Adrenal gland (tissue), 12 donors: ENCODE data around the gene CAMTA1. TPM values are rescaled to one million over a fixed set of nuclear protein-coding genes. Genes with fewer than 3 reads are reported as not detected.

Source experiments
- DNase-seq, 7 donors: peaks; one replicate each; pipeline ENCODE4 v3.0.0-alpha.2; 2019 to 2020
- H3K27ac ChIP-seq, 5 donors: fragments of 200-600 bp; sonication (generic) in 4 of 5; 1 replicate in 3 of 5; 2 replicates in 2 of 5; pipeline versions ENCODE4 v1.5.1 to v1.8.0; 2016 to 2020; ENCODE audit warnings: mild to moderate bottlenecking in 1 of 5
- H3K27me3 ChIP-seq: fragments of 200-600 bp; 2 replicates; pipeline ENCODE4 v1.8.0; 2021
- H3K36me3 ChIP-seq, 2 donors: fragments of 200-600 bp; replicated peaks in 1 of 2; 1 replicate in 1 of 2; 2 replicates in 1 of 2; pipeline versions ENCODE4 v1.5.1 to v1.8.0; 2018 to 2022
- H3K4me1 ChIP-seq, 2 donors: fragments of 200-600 bp; replicated peaks in 1 of 2; 1 replicate in 1 of 2; 2 replicates in 1 of 2; pipeline versions ENCODE4 v1.5.1 to v1.8.0; 2018 to 2021
- H3K4me3 ChIP-seq, 4 donors: fragments of 200-600 bp; sonication (generic) in 3 of 4; one replicate each; pipeline ENCODE4 v1.5.1; 2016 to 2018
- H3K9me3 ChIP-seq, 3 donors: fragments of 200-600 bp; sonication (generic) in 1 of 3; replicated peaks in 1 of 3; 1 replicate in 2 of 3; 2 replicates in 1 of 3; pipeline versions ENCODE4 v1.5.1 to v1.8.0; 2016 to 2021
- POLR2A ChIP-seq, 2 donors: fragments of 450-650 bp; IDR thresholded peaks; one replicate each; pipeline ENCODE4 v1.6.1; 2017; ENCODE audit warnings: antibody characterized with exemption in 2 of 2, mild to moderate bottlenecking in 2 of 2, moderate library complexity in 1 of 2
- WGBS, 4 donors: extraction: QIAGEN DNeasy Blood & Tissue Kit in 2 of 4; methylation state at CpG; one replicate each; pipeline versions ENCODE4 v1.1.5 to v1.1.7; 2013 to 2017; 5-methylcytosine and 5-hydroxymethylcytosine counted together
- intact Hi-C, 2 donors: fragments of 100-400 bp; cut with DNase I; formaldehyde crosslinking; loops; one replicate each; pipeline versions ENCODE4 v1.14.1 to v1.15.0; 2022 to 2023
- polyA plus RNA-seq, 3 donors: library from polyadenylated mRNA; stranded (reverse); fragments of 200-250 nt in 2 of 3; fragments of 350-450 nt in 1 of 3; fragmentation: Illumina TruSeq in 1 of 3; extraction: RNeasy Lipid Tissue Mini Kit (QIAGEN cat#74804) in 1 of 3; gene quantifications; one replicate each; pipeline ENCODE4 v1.2.3, GENCODE V29; 2013 to 2014
- total RNA-seq, 9 donors: library from RNA; depleted of rRNA in 4 of 9; stranded (reverse); fragments of >200 nt in 4 of 9; fragments of 120-200 nt in 1 of 9; fragmentation: NEBNext Ultra II Directional in 1 of 9; extraction: Animal tissue kit (Norgen Biotek cat#: 25700) in 1 of 9; gene quantifications; one replicate each; pipeline versions ENCODE4 v1.1.0 to v1.2.4, GENCODE V29; 2013 to 2023
- TF ChIP-seq, protein P1 (sequence below), 6 experiments: fragments of 450-650 bp in 4 of 6; fragments of 200-600 bp in 2 of 6; sonication (generic) in 1 of 6; IDR thresholded peaks; 1 replicate in 5 of 6; 2 replicates in 1 of 6; pipeline versions ENCODE4 v1.5.1 to v1.8.0; 2016 to 2021; ENCODE audit warnings: antibody characterized with exemption in 6 of 6, mild to moderate bottlenecking in 2 of 6, moderate library complexity in 1 of 6
- donor health status: healthy with polysubstance abuse.
- donor health status: Bipolar disorder and iron deficiency.
- donor health status: DM: yes; HTN: yes; CAD: no.
- donor health status: DM: no; HTN: no; CAD: no.
- donor health status: DM: no; HTN: no; CAD: no.
- donor health status: DM: yes; HTN: yes; CAD: no.

The CAMTA1 gene
- total and polyA plus RNA-seq, 12 donors: 62.9 to 141 (median 96.9) TPM

GRCh38 chr1:6909401-6909800, 124.1 kb downstream of the CAMTA1 start:
- intact Hi-C loops: no loop called here
- Histone ChIP-seq H3K27ac (no peak overlapping the region), H3K4me3 (no peak overlapping the region), H3K27me3 (no peaks in the 10 kb centered on the region), H3K4me1 (no peaks in the 10 kb centered on the region), H3K9me3 (no peaks in the 10 kb centered on the region), H3K36me3 (no peaks in the 10 kb centered on the region)
- peak in 1 of 7 donors; percentile 21 for DNase-seq
- TF ChIP-seq POLR2A (IDR thresholded peaks at IDR 0.05): no peak
- TF ChIP-seq, protein P1, sequence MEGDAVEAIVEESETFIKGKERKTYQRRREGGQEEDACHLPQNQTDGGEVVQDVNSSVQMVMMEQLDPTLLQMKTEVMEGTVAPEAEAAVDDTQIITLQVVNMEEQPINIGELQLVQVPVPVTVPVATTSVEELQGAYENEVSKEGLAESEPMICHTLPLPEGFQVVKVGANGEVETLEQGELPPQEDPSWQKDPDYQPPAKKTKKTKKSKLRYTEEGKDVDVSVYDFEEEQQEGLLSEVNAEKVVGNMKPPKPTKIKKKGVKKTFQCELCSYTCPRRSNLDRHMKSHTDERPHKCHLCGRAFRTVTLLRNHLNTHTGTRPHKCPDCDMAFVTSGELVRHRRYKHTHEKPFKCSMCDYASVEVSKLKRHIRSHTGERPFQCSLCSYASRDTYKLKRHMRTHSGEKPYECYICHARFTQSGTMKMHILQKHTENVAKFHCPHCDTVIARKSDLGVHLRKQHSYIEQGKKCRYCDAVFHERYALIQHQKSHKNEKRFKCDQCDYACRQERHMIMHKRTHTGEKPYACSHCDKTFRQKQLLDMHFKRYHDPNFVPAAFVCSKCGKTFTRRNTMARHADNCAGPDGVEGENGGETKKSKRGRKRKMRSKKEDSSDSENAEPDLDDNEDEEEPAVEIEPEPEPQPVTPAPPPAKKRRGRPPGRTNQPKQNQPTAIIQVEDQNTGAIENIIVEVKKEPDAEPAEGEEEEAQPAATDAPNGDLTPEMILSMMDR (IDR thresholded peaks at IDR 0.05): no peak
- WGBS, 4 donors: 91 to 96% (median 93%) methylated on average over 5 of the region's 5 CpGs

- no peaks in the 10 kb centered on the region for H3K9me3 ChIP-seq
- intact Hi-C loops: no loop called here
- 97 to 100% (median 99%) methylated on average over 1 of the region's 1 CpG for WGBS, 4 donors
- H3K27ac ChIP-seq: no peak overlapping the region
- H3K4me3 ChIP-seq: no peak overlapping the region
- TF ChIP-seq, protein P1 (IDR thresholded peaks at IDR 0.05): no peak
- no peak for TF ChIP-seq POLR2A (IDR thresholded peaks at IDR 0.05)
- DNase-seq: peak in 1 of 7 donors; percentile 17
- H3K36me3 ChIP-seq: no peaks in the 10 kb centered on the region
- H3K27me3 ChIP-seq: no peaks in the 10 kb centered on the region
- no peaks in the 10 kb centered on the region for H3K4me1 ChIP-seq
Observed at GRCh38 chr1:6909857-6910256, 124.6 kb downstream of the CAMTA1 start.

- Histone ChIP-seq H3K27ac (no peak overlapping the region), H3K36me3 (no peaks in the 10 kb centered on the region), H3K4me3 (no peak overlapping the region), H3K9me3 (no peaks in the 10 kb centered on the region), H3K27me3 (no peaks in the 10 kb centered on the region), H3K4me1 (no peaks in the 10 kb centered on the region)
- intact Hi-C loops: no loop called here
- WGBS, 4 donors: 75 to 82% (median 80%) methylated on average over 14 of the region's 14 CpGs
- TF ChIP-seq, protein P1 (IDR thresholded peaks at IDR 0.05): no peak
- TF ChIP-seq POLR2A (IDR thresholded peaks at IDR 0.05): no peak
- DNase-seq: no peak
Observed at GRCh38 chr1:6911021-6911941, 126.0 kb downstream of the CAMTA1 start.

- H3K27me3 ChIP-seq: no peaks in the 10 kb centered on the region
- no peaks in the 10 kb centered on the region for H3K9me3 ChIP-seq
- H3K27ac ChIP-seq: peak overlapping the region in 1 of 5 donors; percentile 50
- TF ChIP-seq, protein P1 (IDR thresholded peaks at IDR 0.05): no peak
- no peaks in the 10 kb centered on the region for H3K36me3 ChIP-seq
- H3K4me1 ChIP-seq: no peaks in the 10 kb centered on the region
- intact Hi-C loops: no loop called here
- peak in 1 of 7 donors; percentile 19 for DNase-seq
- WGBS, 4 donors: 65 to 81% (median 81%) methylated on average over 2 of the region's 2 CpGs
- H3K4me3 ChIP-seq: no peak overlapping the region
Observed at GRCh38 chr1:6911974-6912373, 126.7 kb downstream of the CAMTA1 start.
